ENCODE results near the gene BAD. TPM values are rescaled to one million over a fixed set of nuclear protein-coding genes. Genes with fewer than 3 reads are reported as not detected.
A peak's percentile ranks its signal among the peaks of the same experiment; 100 is the strongest.

BAD gene
- total RNA-seq, 3 donors from 2014 or later = 27.6 to 38.8 (median 36.6) TPM

- H3K27me3 Mint-ChIP-seq (ENCODE audit: low read depth) = no peaks in the 10 kb centered on the region
- peak within 1 kb of the TSS; percentile 86 for H3K4me3 Mint-ChIP-seq
- H3K4me1 Mint-ChIP-seq (ENCODE audit: low read depth) = peaks cover 38% of the 10 kb centered on the region
- H3K9me3 Mint-ChIP-seq = no peaks in the 10 kb centered on the region
- ATAC-seq = peak; percentile 78 to 80
- no peaks in the 10 kb centered on the region for H3K36me3 Mint-ChIP-seq (ENCODE audit: insufficient read depth)
- peak; percentile 90 for DNase-seq
Measured at GRCh38 chr11:64225608-64226506, 58.6 kb downstream of the BAD start, which contains the start of the genes NUDT22 and TRPT1. Gene NUDT22 (plus strand): TSS chr11:64226274. CDS start chr11:64226653, 379 bp downstream. Gene TRPT1 (minus strand): TSS chr11:64226186. CDS start chr11:64225860, 326 bp downstream.

GRCh38 chr11:64224891-64225607 lies 59.4 kb downstream of the BAD start:
- Mint-ChIP-seq H3K9me3 (no peaks in the 10 kb centered on the region), H3K36me3 (ENCODE audit: insufficient read depth) (no peaks in the 10 kb centered on the region), H3K4me3 (peak overlapping the region; percentile 86), H3K27me3 (ENCODE audit: low read depth) (no peaks in the 10 kb centered on the region), H3K4me1 (ENCODE audit: low read depth) (peaks cover 35% of the 10 kb centered on the region)
- no peak for DNase-seq
- no peak for ATAC-seq

- H3K4me1 Mint-ChIP-seq (ENCODE audit: low read depth) = peaks cover 28% of the 10 kb centered on the region
- H3K4me3 Mint-ChIP-seq = peak overlapping the region; percentile 86
- H3K9me3 Mint-ChIP-seq = no peaks in the 10 kb centered on the region
- ATAC-seq (no peak), DNase-seq (no peak)
- no peaks in the 10 kb centered on the region for H3K27me3 Mint-ChIP-seq (ENCODE audit: low read depth)
- H3K36me3 Mint-ChIP-seq (ENCODE audit: insufficient read depth) = no peaks in the 10 kb centered on the region
Measured at GRCh38 chr11:64224151-64224890, 60.1 kb downstream of the BAD start.

- no peaks in the 10 kb centered on the region for H3K27me3 Mint-ChIP-seq (ENCODE audit: low read depth)
- H3K9me3 Mint-ChIP-seq = no peaks in the 10 kb centered on the region
- H3K4me1 Mint-ChIP-seq (ENCODE audit: low read depth) = peaks cover 21% of the 10 kb centered on the region
- H3K4me3 Mint-ChIP-seq = no peak overlapping the region
- H3K36me3 Mint-ChIP-seq (ENCODE audit: insufficient read depth) = peaks cover 5% of the 10 kb centered on the region
- DNase-seq (no peak), ATAC-seq (no peak)
Measured at GRCh38 chr11:64223001-64223651, 61.3 kb downstream of the BAD start.

GRCh38 chr11:64222651-64223000 lies 61.8 kb downstream of the BAD start:
- Mint-ChIP-seq H3K36me3 (ENCODE audit: insufficient read depth) (peaks cover 5% of the 10 kb centered on the region), H3K9me3 (no peaks in the 10 kb centered on the region), H3K4me1 (ENCODE audit: low read depth) (peaks cover 19% of the 10 kb centered on the region), H3K4me3 (no peak overlapping the region), H3K27me3 (ENCODE audit: low read depth) (no peaks in the 10 kb centered on the region)
- no peak for ATAC-seq
- no peak for DNase-seq

GRCh38 chr11:64220798-64221197 lies 63.7 kb downstream of the BAD start:
- H3K4me1 Mint-ChIP-seq (ENCODE audit: low read depth) = peaks cover 13% of the 10 kb centered on the region
- H3K27me3 Mint-ChIP-seq (ENCODE audit: low read depth) = no peaks in the 10 kb centered on the region
- peaks cover 9% of the 10 kb centered on the region for H3K36me3 Mint-ChIP-seq (ENCODE audit: insufficient read depth)
- no peaks in the 10 kb centered on the region for H3K9me3 Mint-ChIP-seq
- no peak overlapping the region for H3K4me3 Mint-ChIP-seq
- no peak for ATAC-seq
- no peak for DNase-seq

- Mint-ChIP-seq H3K36me3 (ENCODE audit: insufficient read depth) (peaks cover 9% of the 10 kb centered on the region), H3K4me3 (no peak overlapping the region), H3K27me3 (ENCODE audit: low read depth) (no peaks in the 10 kb centered on the region), H3K9me3 (no peaks in the 10 kb centered on the region), H3K4me1 (ENCODE audit: low read depth) (peaks cover 11% of the 10 kb centered on the region)
- DNase-seq (no peak), ATAC-seq (no peak)
Measured at GRCh38 chr11:64220271-64220670, 64.2 kb downstream of the BAD start.

Other genes starting within 250 kb of the BAD start
- not detected for gene FLRT1, start 248.7 kb downstream of the BAD start, total RNA-seq
- gene MACROD1, start 118.6 kb downstream of the BAD start, total RNA-seq = 10 to 100 TPM; 16.5 to 17.8 (median 17.1) TPM
- 100 to 1,000 TPM; 439 to 477 (median 457) TPM for gene STIP1, start 98.5 kb downstream of the BAD start, total RNA-seq
- 100 to 1,000 TPM; 368 to 444 (median 399) TPM for gene FERMT3, start 77.9 kb downstream of the BAD start, total RNA-seq
- gene TRPT1, start 58.5 kb downstream of the BAD start, total RNA-seq = 10 to 100 TPM; 24.3 to 31.0 (median 28.6) TPM
- gene NUDT22, start 58.4 kb downstream of the BAD start, total RNA-seq = 10 to 100 TPM; 82.4 to 88.3 (median 86.1) TPM
- 10 to 100 TPM; 15.0 to 16.6 (median 16.1) TPM for gene DNAJC4, start 54.1 kb downstream of the BAD start, total RNA-seq
- 10 to 100 TPM; 41.5 to 75.6 (median 53.2) TPM for gene VEGFB, start 50.1 kb downstream of the BAD start, total RNA-seq
- 10 to 100 TPM; 43.3 to 48.9 (median 44.4) TPM for gene FKBP2, start 43.6 kb downstream of the BAD start, total RNA-seq
- 100 to 1,000 TPM; 417 to 505 (median 438) TPM for gene PPP1R14B, start 37.7 kb downstream of the BAD start, total RNA-seq
- 1 to 10 TPM; 6.2 to 8.2 (median 6.4) TPM for gene PLCB3, start 33.1 kb downstream of the BAD start, total RNA-seq
- 10 to 100 TPM; 43.1 to 46.2 (median 43.9) TPM for gene GPR137, start 1.2 kb upstream of the BAD start, total RNA-seq
- gene KCNK4, start 6.6 kb upstream of the BAD start, total RNA-seq = not detected
- gene CATSPERZ, start 15.7 kb upstream of the BAD start, total RNA-seq = not detected
- gene ESRRA, start 20.9 kb upstream of the BAD start, total RNA-seq = 10 to 100 TPM; 81.5 to 93.4 (median 89.3) TPM
- 100 to 1,000 TPM; 432 to 461 (median 438) TPM for gene TRMT112, start 32.9 kb upstream of the BAD start, total RNA-seq
- gene PRDX5, start 33.5 kb upstream of the BAD start, total RNA-seq = 10 to 100 TPM; 78.3 to 96.8 (median 81.0) TPM
- 10 to 100 TPM; 87.4 to 97.9 (median 96.2) TPM for gene CCDC88B, start 55.5 kb upstream of the BAD start, total RNA-seq
- gene RPS6KA4, start 74.5 kb upstream of the BAD start, total RNA-seq = 10 to 100 TPM; 43.3 to 49.9 (median 48.1) TPM